Endothelial cell of umbilical vein (primary cell): Measurements from ENCODE around the gene GPR42. TPM values are rescaled to one million over a fixed set of nuclear protein-coding genes. Genes with fewer than 3 reads are reported as not detected.

Experiments used
- BruUV-seq: library from RNA; stranded (reverse); fragments of 400-500 nt; replicated peaks from 2 replicates; lab custom pipeline; 2021; lab: Mats Ljungman, UMichigan
- CTCF ChIA-PET: fragments of 300-600, 350-600 bp; sonication (Branson Sonifier 250); formaldehyde crosslinking; loops from one replicate; lab custom pipeline; 2021; ENCODE audit warnings: antibody characterized with exemption, inconsistent platforms; lab: Charles Lee
- POLR2A ChIA-PET: fragments of 300-600, 350-600 bp; sonication (Branson Sonifier 250); formaldehyde crosslinking; loops from one replicate; lab custom pipeline; 2021; ENCODE audit warnings: antibody characterized with exemption, inconsistent platforms; lab: Charles Lee
- DNase-seq: peaks from one replicate; pipeline ENCODE4 v3.0.0-alpha.2; 2011; ENCODE audit warnings: low read depth, low spot score
- FAIRE-seq: peaks from 2 replicates; lab custom pipeline; 2011; peaks lifted over from hg19 to GRCh38; lab: Jason Lieb, UNC
- H2AFZ ChIP-seq: 2 replicates; pipeline ENCODE4 v1.6.0; 2012; ENCODE audit warnings: low read depth, low read length, control low read depth, inconsistent platforms
- H3K27ac ChIP-seq: 2 replicates; pipeline ENCODE4 v1.5.1; 2011; ENCODE audit warnings: low read depth, mild to moderate bottlenecking, control low read depth, low read length, moderate library complexity; ENCODE audit not compliant: insufficient read depth
- H3K27me3 ChIP-seq, 2 experiments: 2 replicates each; pipeline versions ENCODE4 v1.6.0 to v1.6.1; 2011; ENCODE audit warnings: low read length in 2 of 2, mixed read lengths in 1 of 2; ENCODE audit not compliant: control insufficient read depth in 2 of 2, insufficient read depth in 2 of 2
- H3K36me3 ChIP-seq, 2 experiments: 2 replicates in 1 of 2; 3 replicates in 1 of 2; pipeline ENCODE4 v1.5.1; 2011; ENCODE audit warnings: low read length in 2 of 2, mild to moderate bottlenecking in 1 of 2, moderate library complexity in 1 of 2; ENCODE audit not compliant: control insufficient read depth in 2 of 2, insufficient read depth in 2 of 2; ENCODE audit errors: extremely low read depth in 1 of 2
- H3K4me1 ChIP-seq: 3 replicates; pipeline ENCODE4 v1.5.1; 2011; ENCODE audit warnings: mild to moderate bottlenecking, low read length; ENCODE audit not compliant: control insufficient read depth, insufficient read depth; ENCODE audit errors: extremely low read depth
- H3K4me2 ChIP-seq: 2 replicates; pipeline ENCODE4 v1.6.1; 2011; ENCODE audit warnings: low read length, control low read depth, mixed read lengths; ENCODE audit not compliant: insufficient read depth
- H3K4me3 ChIP-seq, 3 experiments: fragments of 200-600 bp in 1 of 3; sonication (generic), shearing (Covaris generic) in 1 of 3; replicated peaks in 1 of 3; 2 replicates each; pipeline ENCODE4 v1.5.1; 2011 to 2016; ENCODE audit warnings: control low read depth in 3 of 3, low read length in 3 of 3, mild to moderate bottlenecking in 2 of 3, inconsistent platforms in 1 of 3, low read depth in 1 of 3, moderate library complexity in 1 of 3; ENCODE audit not compliant: insufficient read depth in 1 of 3
- H3K79me2 ChIP-seq: 2 replicates; pipeline ENCODE4 v1.6.0; 2012; ENCODE audit warnings: low read length, inconsistent platforms; ENCODE audit not compliant: control insufficient read depth, insufficient read depth
- H3K9ac ChIP-seq: replicated peaks from 2 replicates; pipeline ENCODE3; 2011; ENCODE audit warnings: low read length, control low read depth; ENCODE audit not compliant: insufficient read depth; ENCODE audit errors: extremely low read depth
- H3K9me1 ChIP-seq: replicated peaks from 3 replicates; pipeline ENCODE4 v1.6.0; 2011; ENCODE audit warnings: mild to moderate bottlenecking, low read length; ENCODE audit not compliant: control insufficient read depth, insufficient read depth; ENCODE audit errors: extremely low read depth
- H3K9me3 ChIP-seq: replicated peaks from 2 replicates; pipeline ENCODE4 v1.5.1; 2012; ENCODE audit warnings: low read length, inconsistent platforms; ENCODE audit not compliant: control insufficient read depth, insufficient read depth
- H4K20me1 ChIP-seq: replicated peaks from 2 replicates; pipeline ENCODE3; 2011; ENCODE audit warnings: mild to moderate bottlenecking, low read length; ENCODE audit not compliant: control insufficient read depth, insufficient read depth; ENCODE audit errors: extremely low read depth
- CTCF ChIP-seq, 2 donors: IDR thresholded peaks; 1 replicate in 1 of 2; 2 replicates in 1 of 2; pipeline ENCODE4 v1.5.1; 2011; ENCODE audit warnings: low read length in 2 of 2, mild to moderate bottlenecking in 2 of 2, moderate library complexity in 2 of 2, control low read depth in 1 of 2, inconsistent platforms in 1 of 2, low read depth in 1 of 2; ENCODE audit not compliant: insufficient read depth in 1 of 2; ENCODE audit errors: extremely low read depth in 1 of 2
- EZH2 ChIP-seq: IDR thresholded peaks from 2 replicates; pipeline ENCODE4 v1.6.1; 2012; ENCODE audit warnings: borderline replicate concordance, low read depth, mild to moderate bottlenecking, moderate library complexity, low read length, inconsistent platforms; ENCODE audit not compliant: severe bottlenecking
- FOS ChIP-seq: IDR thresholded peaks from 2 replicates; pipeline ENCODE4 v1.6.1; 2011; ENCODE audit warnings: mild to moderate bottlenecking, low read length, moderate library complexity, borderline replicate concordance; ENCODE audit not compliant: insufficient read depth
- GATA2 ChIP-seq: IDR thresholded peaks from 2 replicates; pipeline ENCODE4 v1.7.0; 2011; ENCODE audit warnings: low read depth, mild to moderate bottlenecking, moderate library complexity, mixed read lengths, low read length; ENCODE audit not compliant: insufficient read length, insufficient read depth
- JUN ChIP-seq: IDR thresholded peaks from 2 replicates; pipeline ENCODE4 v1.6.1; 2011; ENCODE audit warnings: borderline replicate concordance, low read depth; ENCODE audit not compliant: insufficient read length, insufficient read depth
- MAX ChIP-seq: IDR thresholded peaks from 2 replicates; pipeline ENCODE4 v1.6.1; 2011; ENCODE audit not compliant: insufficient read depth, insufficient read length
- MYC ChIP-seq: IDR thresholded peaks from one replicate; pipeline ENCODE4 v1.6.1; 2011; ENCODE audit warnings: mild to moderate bottlenecking, low read depth, low read length
- POLR2A ChIP-seq: IDR thresholded peaks from 2 replicates; pipeline ENCODE4 v1.6.1; 2012; ENCODE audit warnings: low read depth, mild to moderate bottlenecking, control low read depth, low read length
- POLR2AphosphoS5 ChIP-seq: IDR thresholded peaks from 2 replicates; pipeline ENCODE4 v1.6.1; 2012; ENCODE audit warnings: low read depth, mild to moderate bottlenecking, control low read depth, low read length, moderate library complexity; ENCODE audit not compliant: insufficient read depth
- dilution Hi-C: fragments of 300-500 bp; cut with MboI; formaldehyde crosslinking; loops from one replicate; pipeline ENCODE4 v1.15.0; 2019; ENCODE audit warnings: low sequenced_read_pairs; ENCODE audit not compliant: extremely low pct_ligation_motif_present
- intact Hi-C: fragments of 100-400 bp; cut with micrococcal nuclease; formaldehyde crosslinking; loops from one replicate; pipeline ENCODE4 v1.10.0; 2022
- polyA plus RNA-seq, 4 experiments: library from polyadenylated mRNA; depleted of rRNA in 3 of 4; stranded (reverse) in 3 of 4; unstranded in 1 of 4; fragments of >200 nt; gene quantifications; 2 replicates each; pipeline versions ENCODE4 v1.2.1 to v1.2.3, GENCODE V29; 2011 to 2012; ENCODE audit warnings: missing spikeins in 1 of 4
- total RNA-seq: library from RNA; stranded (reverse); gene quantifications from 2 replicates; pipeline ENCODE4 v1.2.3, GENCODE V29; 2021

The GPR42 gene
- total and polyA plus RNA-seq, 2 donors (not counting 3 experiments of a cell fraction or from before 2014, with no cell fraction given), result not detected

DNA sequence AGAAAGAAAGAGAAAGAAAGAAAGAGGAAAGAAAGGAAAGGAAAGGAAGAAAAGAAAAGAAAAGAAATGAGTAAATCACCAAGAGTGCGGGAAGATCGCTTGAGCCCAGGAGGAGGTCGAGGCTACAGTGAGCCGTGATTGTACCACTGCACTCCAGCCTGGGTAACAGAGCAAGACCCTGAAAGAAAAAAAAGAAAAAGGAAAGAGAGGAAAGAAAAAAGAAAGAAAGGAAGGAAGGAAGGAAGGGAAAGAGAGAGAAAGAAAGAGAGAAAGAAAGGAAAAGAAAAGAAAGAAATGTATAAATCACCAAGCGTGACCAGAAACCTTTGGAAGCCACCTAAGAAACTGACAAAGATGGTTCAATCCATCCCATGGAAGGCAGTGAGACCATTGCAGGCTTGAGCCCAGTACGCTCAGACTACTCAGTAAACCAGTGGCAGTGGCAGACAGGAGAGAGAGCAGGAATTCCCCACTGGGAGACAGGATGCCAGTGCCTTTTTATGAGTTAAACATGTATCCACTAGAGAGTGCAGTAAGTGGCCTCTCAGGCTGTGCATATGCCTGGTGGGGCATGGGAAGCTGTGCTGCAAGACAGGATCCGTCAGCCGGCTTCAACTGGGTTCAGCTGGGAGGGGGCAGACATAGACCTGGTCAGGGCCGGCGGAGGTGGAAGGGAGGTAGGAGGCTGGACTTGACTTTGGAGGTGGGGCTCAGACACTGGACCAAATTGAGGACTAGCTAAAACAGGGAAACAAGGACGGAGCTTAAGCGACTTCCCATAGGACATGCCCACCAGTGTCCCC lies 4.8 kb downstream of the GPR42 start:
- Histone ChIP-seq H2AFZ (no peak overlapping the region), H3K4me3 (no peak overlapping the region), H3K79me2 (no peaks in the 10 kb centered on the region), H3K27me3 (peaks cover 0 to 3% of the 10 kb centered on the region in 2 experiments), H3K36me3 (no peaks in the 10 kb centered on the region), H3K4me1 (no peaks in the 10 kb centered on the region), H4K20me1 (no peaks in the 10 kb centered on the region), H3K9ac (no peak overlapping the region), H3K9me1 (no peaks in the 10 kb centered on the region), H3K27ac (no peak overlapping the region), H3K9me3 (no peaks in the 10 kb centered on the region), H3K4me2 (no peak overlapping the region)
- TF ChIP-seq EZH2 (no peak), MYC (no peak), JUN (no peak), GATA2 (no peak), POLR2AphosphoS5 (no peak), CTCF (IDR thresholded peaks at IDR 0.05; ENCODE audit: extremely low read depth in 1 of 2, insufficient read depth in 1 of 2, low read depth in 1 of 2, low read length in 2 of 2) (no peak), MAX (no peak), POLR2A (no peak), FOS (no peak)
- ChIA-PET POLR2A (no interaction called here), CTCF (no interaction called here)
- dilution Hi-C loops (no loop called here), intact Hi-C loops (no loop called here)
- DNase-seq, result no peak
- no TSS peak for BruUV-seq
- no peak for FAIRE-seq
